MG63 (cell line): ENCODE data around the gene CAPN12. TPM values are rescaled to one million over a fixed set of nuclear protein-coding genes. Genes with fewer than 3 reads are reported as not detected.

ENCODE experiments used
- DNase-seq: peaks from one replicate; pipeline ENCODE4 v3.0.0-alpha.2; 2020
- H3K27me3 ChIP-seq: fragments of 250-450 bp; sonication (Bioruptor Pico); 2 replicates; pipeline ENCODE4 v1.5.1; 2020; ENCODE audit warnings: mild to moderate bottlenecking, moderate library complexity
- H3K36me3 ChIP-seq: fragments of 250-450 bp; sonication (Bioruptor Pico); 2 replicates; pipeline ENCODE4 v1.5.1; 2020; ENCODE audit warnings: mild to moderate bottlenecking, moderate library complexity
- H3K4me3 ChIP-seq: fragments of 250-450 bp; sonication (Bioruptor Pico); 2 replicates; pipeline ENCODE4 v1.5.1; 2020; ENCODE audit warnings: mild to moderate bottlenecking, moderate library complexity
- H3K9me3 ChIP-seq: fragments of 250-450 bp; sonication (Bioruptor Pico); 2 replicates; pipeline ENCODE4 v1.5.1; 2020; ENCODE audit warnings: mild to moderate bottlenecking, moderate library complexity
- total RNA-seq: library from RNA; depleted of rRNA; stranded (reverse); fragments of >200 nt; shearing (Covaris generic); gene quantifications from 2 replicates; pipeline ENCODE4 v1.2.3, GENCODE V29; 2014; ENCODE audit warnings: low replicate concordance

CAPN12 gene
- total RNA-seq, 1 experiment from 2014 or later, result not detected

- no peak overlapping the region for H3K4me3 ChIP-seq
- no peaks in the 10 kb centered on the region for H3K27me3 ChIP-seq
- no peaks in the 10 kb centered on the region for H3K9me3 ChIP-seq
- DNase-seq, result no peak
- no peaks in the 10 kb centered on the region for H3K36me3 ChIP-seq
Measured at GRCh38 chr19:38745316-38745715, 1.0 kb upstream of the CAPN12 start.

GRCh38 chr19:38744874-38745273 lies 600 bp upstream of the CAPN12 start:
- Histone ChIP-seq H3K36me3 (no peaks in the 10 kb centered on the region), H3K27me3 (no peaks in the 10 kb centered on the region), H3K4me3 (no peak overlapping the region), H3K9me3 (no peaks in the 10 kb centered on the region)
- no peak for DNase-seq

GRCh38 chr19:38743394-38744297 lies 628 bp downstream of the CAPN12 start:
- Histone ChIP-seq H3K4me3 (no peak overlapping the region), H3K36me3 (no peaks in the 10 kb centered on the region), H3K9me3 (no peaks in the 10 kb centered on the region), H3K27me3 (no peaks in the 10 kb centered on the region)
- no peak for DNase-seq

- H3K27me3 ChIP-seq, result no peaks in the 10 kb centered on the region
- no peak for DNase-seq
Measured at GRCh38 chr19:38742906-38743305, 1.4 kb downstream of the CAPN12 start.

GRCh38 chr19:38742296-38742695 lies 2.0 kb downstream of the CAPN12 start:
- Histone ChIP-seq H3K9me3 (no peaks in the 10 kb centered on the region), H3K4me3 (no peak overlapping the region), H3K27me3 (no peaks in the 10 kb centered on the region), H3K36me3 (no peaks in the 10 kb centered on the region)
- no peak for DNase-seq

More at GRCh38 chr19:38742906-38743305, 1.4 kb downstream of the CAPN12 start:
- H3K4me3 ChIP-seq, result no peak overlapping the region
- H3K36me3 ChIP-seq, result no peaks in the 10 kb centered on the region
- H3K9me3 ChIP-seq, result no peaks in the 10 kb centered on the region

- Histone ChIP-seq H3K4me3 (no peak overlapping the region), H3K36me3 (no peaks in the 10 kb centered on the region), H3K9me3 (no peaks in the 10 kb centered on the region), H3K27me3 (no peaks in the 10 kb centered on the region)
- DNase-seq, result no peak
Measured at GRCh38 chr19:38741670-38742069, 2.6 kb downstream of the CAPN12 start.

GRCh38 chr19:38740932-38741331 lies 3.3 kb downstream of the CAPN12 start:
- DNase-seq, result no peak
- no peak overlapping the region for H3K4me3 ChIP-seq
- H3K27me3 ChIP-seq, result no peaks in the 10 kb centered on the region
- no peaks in the 10 kb centered on the region for H3K9me3 ChIP-seq
- H3K36me3 ChIP-seq, result no peaks in the 10 kb centered on the region

GRCh38 chr19:38740257-38740592 lies 4.0 kb downstream of the CAPN12 start:
- DNase-seq, result no peak
- Histone ChIP-seq H3K4me3 (no peak overlapping the region), H3K27me3 (no peaks in the 10 kb centered on the region), H3K36me3 (no peaks in the 10 kb centered on the region), H3K9me3 (no peaks in the 10 kb centered on the region)

- Histone ChIP-seq H3K4me3 (no peak overlapping the region), H3K27me3 (no peaks in the 10 kb centered on the region), H3K36me3 (no peaks in the 10 kb centered on the region), H3K9me3 (no peaks in the 10 kb centered on the region)
- no peak for DNase-seq
Measured at GRCh38 chr19:38739440-38740256, 4.6 kb downstream of the CAPN12 start.

- no peak overlapping the region for H3K4me3 ChIP-seq
- no peak for DNase-seq
- H3K36me3 ChIP-seq, result peaks cover 10% of the 10 kb centered on the region
- H3K9me3 ChIP-seq, result no peaks in the 10 kb centered on the region
- no peaks in the 10 kb centered on the region for H3K27me3 ChIP-seq
Measured at GRCh38 chr19:38737921-38738737, 6.1 kb downstream of the CAPN12 start.

GRCh38 chr19:38737281-38737865 lies 6.9 kb downstream of the CAPN12 start:
- Histone ChIP-seq H3K4me3 (no peak overlapping the region), H3K36me3 (peaks cover 17% of the 10 kb centered on the region), H3K9me3 (no peaks in the 10 kb centered on the region), H3K27me3 (no peaks in the 10 kb centered on the region)
- no peak for DNase-seq

GRCh38 chr19:38736413-38737280 lies 7.6 kb downstream of the CAPN12 start:
- Histone ChIP-seq H3K9me3 (no peaks in the 10 kb centered on the region), H3K27me3 (no peaks in the 10 kb centered on the region), H3K4me3 (no peak overlapping the region), H3K36me3 (peaks cover 24% of the 10 kb centered on the region)
- DNase-seq, result no peak

- peaks cover 31% of the 10 kb centered on the region for H3K36me3 ChIP-seq
- no peaks in the 10 kb centered on the region for H3K9me3 ChIP-seq
- H3K27me3 ChIP-seq, result no peaks in the 10 kb centered on the region
- H3K4me3 ChIP-seq, result no peak overlapping the region
- no peak for DNase-seq
Measured at GRCh38 chr19:38736036-38736412, 8.2 kb downstream of the CAPN12 start.

GRCh38 chr19:38735257-38735686 lies 9.0 kb downstream of the CAPN12 start:
- DNase-seq, result no peak
- no peaks in the 10 kb centered on the region for H3K9me3 ChIP-seq
- H3K36me3 ChIP-seq, result peaks cover 38% of the 10 kb centered on the region
- H3K4me3 ChIP-seq, result no peak overlapping the region
- no peaks in the 10 kb centered on the region for H3K27me3 ChIP-seq

GRCh38 chr19:38734426-38735256 lies 9.6 kb downstream of the CAPN12 start:
- Histone ChIP-seq H3K27me3 (no peaks in the 10 kb centered on the region), H3K9me3 (no peaks in the 10 kb centered on the region), H3K36me3 (peaks cover 41% of the 10 kb centered on the region), H3K4me3 (no peak overlapping the region)
- no peak for DNase-seq
